ENCODE data around the gene ATP8B1. TPM values are rescaled to one million over a fixed set of nuclear protein-coding genes. Genes with fewer than 3 reads are reported as not detected.
"Not testable (repeated sequence)": the region's sequence is repeated elsewhere in the genome, so short reads cannot be mapped to it uniquely, and the experiment has no call there.

ATP8B1 gene
- total RNA-seq: 13.1 and 14.7 TPM in 2 replicates

GRCh38 chr18:57803103-57803969 is at the start of gene ATP8B1:
Gene ATP8B1, minus strand, starts transcription at chr18:57803315. Its CDS starts 71,508 bp downstream, at chr18:57731807.
- DNase-seq (ENCODE audit: low read depth): peak; percentile 47
- H3K36me3 ChIP-seq (ENCODE audit: control insufficient read depth, insufficient read depth, low read length): no peaks in the 10 kb centered on the region
- peak within 1 kb of the TSS; percentile 78 for H3K4me3 ChIP-seq (ENCODE audit: low read depth, low read length)
- TF ChIP-seq CTCF (IDR thresholded peaks at IDR 0.05; ENCODE audit: insufficient read depth, low read length, poor library complexity, severe bottlenecking): no peak
- H3K27me3 ChIP-seq (ENCODE audit: control insufficient read depth, insufficient read depth, low read length): no peaks in the 10 kb centered on the region

GRCh38 chr18:57850063-57850462 is 46.9 kb upstream of the ATP8B1 start:
- Histone ChIP-seq H3K27me3 (ENCODE audit: control insufficient read depth, insufficient read depth, low read length) (no peaks in the 10 kb centered on the region), H3K4me3 (ENCODE audit: low read depth, low read length) (no peak overlapping the region), H3K36me3 (ENCODE audit: control insufficient read depth, insufficient read depth, low read length) (no peaks in the 10 kb centered on the region)
- TF ChIP-seq CTCF (IDR thresholded peaks at IDR 0.05; ENCODE audit: insufficient read depth, low read length, poor library complexity, severe bottlenecking): no peak
- DNase-seq (ENCODE audit: low read depth): no peak

DNA sequence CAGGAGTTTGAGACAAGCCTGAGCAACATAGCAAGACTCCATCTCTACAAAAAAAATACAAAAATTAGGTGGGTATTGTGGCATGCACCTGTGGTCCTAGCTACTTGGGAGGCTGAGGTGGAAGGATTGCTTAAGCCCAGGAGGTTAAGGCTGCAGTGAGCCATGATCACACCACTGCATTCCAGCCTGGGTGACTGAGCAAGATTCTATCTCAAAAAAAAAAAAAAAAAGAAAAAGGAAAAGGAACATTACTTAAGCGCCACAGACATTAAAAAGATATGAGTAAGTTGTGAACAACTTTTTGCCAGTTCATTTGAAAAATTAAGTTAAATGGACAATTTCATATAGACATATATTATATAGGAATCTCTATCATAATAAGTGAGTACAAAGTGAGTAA is 45.3 kb upstream of the ATP8B1 start:
- DNase-seq (ENCODE audit: low read depth); H3K36me3 ChIP-seq (ENCODE audit: control insufficient read depth, insufficient read depth, low read length): not testable (repeated sequence)

DNA sequence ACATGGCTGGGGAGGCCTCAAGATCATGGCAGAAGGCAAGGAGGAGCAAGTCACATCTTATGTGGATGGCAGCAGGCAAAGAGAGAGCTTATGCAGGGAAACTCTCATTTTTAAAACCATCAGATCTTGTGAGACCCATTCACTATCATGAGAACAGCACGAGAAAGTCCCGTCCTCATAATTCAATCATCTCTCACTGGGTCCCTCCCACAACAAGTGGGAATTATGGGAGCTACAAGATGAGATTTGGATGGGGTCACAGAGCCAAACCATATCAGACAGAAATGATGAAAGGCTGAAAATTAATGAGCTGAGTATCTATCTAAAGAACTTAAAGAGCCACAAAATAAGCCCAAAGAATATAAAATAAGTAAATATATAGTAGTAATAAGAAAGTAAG is 44.3 kb upstream of the ATP8B1 start:
- H3K27me3 ChIP-seq (ENCODE audit: control insufficient read depth, insufficient read depth, low read length); DNase-seq (ENCODE audit: low read depth); H3K36me3 ChIP-seq (ENCODE audit: control insufficient read depth, insufficient read depth, low read length); H3K4me3 ChIP-seq (ENCODE audit: low read depth, low read length): not testable (repeated sequence)

More for the DNA sequence above, 45.3 kb upstream of the ATP8B1 start:
- not testable (repeated sequence) for H3K4me3 ChIP-seq (ENCODE audit: low read depth, low read length); H3K27me3 ChIP-seq (ENCODE audit: control insufficient read depth, insufficient read depth, low read length)

DNA sequence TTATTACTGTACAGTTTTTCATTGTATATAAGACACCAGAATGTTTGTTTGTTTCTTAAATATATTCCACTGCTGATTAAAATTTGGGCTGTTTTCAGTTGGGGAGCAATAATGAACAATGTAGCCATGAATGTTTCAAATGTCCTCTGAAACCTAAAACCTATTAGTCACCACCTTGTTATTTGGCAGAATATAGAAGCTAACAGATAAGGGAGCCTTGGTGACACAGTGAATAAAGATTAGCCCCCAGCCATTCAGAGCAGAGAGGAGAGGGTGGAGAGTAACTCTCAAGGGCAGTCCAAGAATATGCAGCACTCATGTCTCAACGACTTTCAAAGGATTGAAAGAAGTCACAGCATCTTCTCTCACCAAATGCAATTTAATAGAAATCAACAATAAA is 43.1 kb upstream of the ATP8B1 start:
- Histone ChIP-seq H3K27me3 (ENCODE audit: control insufficient read depth, insufficient read depth, low read length) (no peaks in the 10 kb centered on the region), H3K36me3 (ENCODE audit: control insufficient read depth, insufficient read depth, low read length) (no peaks in the 10 kb centered on the region), H3K4me3 (ENCODE audit: low read depth, low read length) (no peak overlapping the region)
- no peak for TF ChIP-seq CTCF (IDR thresholded peaks at IDR 0.05; ENCODE audit: insufficient read depth, low read length, poor library complexity, severe bottlenecking)
- no peak for DNase-seq (ENCODE audit: low read depth)

DNA sequence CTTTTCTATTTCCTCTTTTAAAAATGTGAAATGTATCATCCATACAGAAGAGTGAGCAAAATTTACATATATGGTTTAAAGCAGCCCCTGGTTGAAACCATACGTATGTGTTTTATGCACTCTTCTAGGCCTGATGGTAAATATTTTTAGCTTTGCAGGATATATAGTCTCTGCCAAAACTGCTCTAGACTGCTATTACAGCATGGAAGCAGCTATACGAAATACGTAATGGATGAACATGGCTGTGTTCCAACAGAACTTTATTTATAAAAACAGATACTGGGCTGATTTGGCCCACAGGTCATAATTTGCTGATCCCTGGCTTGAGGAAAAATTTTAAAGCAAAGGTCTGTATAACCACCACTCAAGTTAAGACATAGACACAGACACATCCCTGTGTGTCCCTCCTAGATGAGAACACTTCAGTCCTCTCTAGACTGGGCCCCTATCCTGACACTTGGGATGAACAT is 42.5 kb upstream of the ATP8B1 start:
- TF ChIP-seq CTCF (IDR thresholded peaks at IDR 0.05; ENCODE audit: insufficient read depth, low read length, poor library complexity, severe bottlenecking): no peak
- no peak for DNase-seq (ENCODE audit: low read depth)
- H3K4me3 ChIP-seq (ENCODE audit: low read depth, low read length): no peak overlapping the region
- no peaks in the 10 kb centered on the region for H3K27me3 ChIP-seq (ENCODE audit: control insufficient read depth, insufficient read depth, low read length)
- H3K36me3 ChIP-seq (ENCODE audit: control insufficient read depth, insufficient read depth, low read length): no peaks in the 10 kb centered on the region

- no peak overlapping the region for H3K4me3 ChIP-seq (ENCODE audit: low read depth, low read length)
- TF ChIP-seq CTCF (IDR thresholded peaks at IDR 0.05; ENCODE audit: insufficient read depth, low read length, poor library complexity, severe bottlenecking): no peak
- H3K36me3 ChIP-seq (ENCODE audit: control insufficient read depth, insufficient read depth, low read length): no peaks in the 10 kb centered on the region
- H3K27me3 ChIP-seq (ENCODE audit: control insufficient read depth, insufficient read depth, low read length): no peaks in the 10 kb centered on the region
- no peak for DNase-seq (ENCODE audit: low read depth)
Observed at GRCh38 chr18:57844319-57844718, 41.2 kb upstream of the ATP8B1 start.

Data from kidney epithelial cell (primary cell).